ENCODE data around the gene DGKZ.

- TF ChIP-seq PKNOX1 (IDR thresholded peaks at IDR 0.05) (no peak), SUZ12 (IDR thresholded peaks at IDR 0.05) (no peak), FOXA1 (IDR thresholded peaks at IDR 0.05) (no peak), FOXM1 (IDR thresholded peaks at IDR 0.05; ENCODE audit: borderline replicate concordance) (no peak), TARDBP (IDR thresholded peaks at IDR 0.05) (no peak), ZNF384 (IDR thresholded peaks at IDR 0.05) (no peak), ELF4 (IDR thresholded peaks at IDR 0.05) (no peak), SP1 (IDR thresholded peaks at IDR 0.05) (no peak), HDGF (IDR thresholded peaks at IDR 0.05; ENCODE audit: borderline replicate concordance) (no peak), CTBP1 (IDR thresholded peaks at IDR 0.05; ENCODE audit: borderline replicate concordance) (no peak), BHLHE40 (IDR thresholded peaks at IDR 0.05; ENCODE audit: borderline replicate concordance) (no peak), FOXK2 (IDR thresholded peaks at IDR 0.05) (no peak)
Measured at GRCh38 chr11:46382646-46383403, 35.6 kb downstream of the DGKZ start.

All from HEK293T (cell line).